H4 (cell line): ENCODE measurements around the gene GTF2H1. TPM values are rescaled to one million over a fixed set of nuclear protein-coding genes. Genes with fewer than 3 reads are reported as not detected.

ENCODE experiments used
- total RNA-seq: library from RNA; depleted of rRNA; stranded (reverse); fragments of >200 nt; shearing (Covaris generic); gene quantifications from 2 replicates; pipeline ENCODE4 v1.2.3, GENCODE V29; 2014; rRNA removed

The GTF2H1 gene
- total RNA-seq, 1 experiment from 2014 or later, result 83.3 TPM

Other genes starting within 250 kb of the GTF2H1 start
- gene SAAL1, start 216.5 kb upstream of the GTF2H1 start, total RNA-seq, result 56.5 and 65.3 TPM in 2 replicates
- gene MRGPRX3, start 190.0 kb upstream of the GTF2H1 start, total RNA-seq, result not detected in 2 replicates
- gene MRGPRX4, start 149.7 kb upstream of the GTF2H1 start, total RNA-seq, result not detected in 2 replicates
- gene SAA4, start 85.8 kb upstream of the GTF2H1 start, total RNA-seq, result not detected in 2 replicates
- not detected in 2 replicates for gene SAA2, start 73.9 kb upstream of the GTF2H1 start, total RNA-seq
- gene SAA1, start 56.3 kb upstream of the GTF2H1 start, total RNA-seq, result not detected in 2 replicates
- 22.5 and 28.8 TPM in 2 replicates for gene HPS5, start 427 bp upstream of the GTF2H1 start, total RNA-seq
- gene LDHA, start 72.0 kb downstream of the GTF2H1 start, total RNA-seq, result 1,258 and 1,608 TPM in 2 replicates
- not detected in 2 replicates for gene LDHC, start 89.8 kb downstream of the GTF2H1 start, total RNA-seq
- gene LDHAL6A, start 133.3 kb downstream of the GTF2H1 start, total RNA-seq, result not detected in 2 replicates
- 125 and 144 TPM in 2 replicates for gene TSG101, start 204.4 kb downstream of the GTF2H1 start, total RNA-seq